Jurkat, Clone E6-1 (cell line): Measurements from ENCODE around the gene FFAR2.
"Not testable (repeated sequence)": the region's sequence is repeated elsewhere in the genome, so short reads cannot be mapped to it uniquely, and the experiment has no call there.

Experiments
- DNase-seq: peaks from one replicate; pipeline ENCODE4 v3.0.0-alpha.2; 2011; ENCODE audit warnings: low read depth, low spot score
- H3K4me3 ChIP-seq: 2 replicates; pipeline ENCODE4 v1.5.1; 2011; ENCODE audit warnings: mild to moderate bottlenecking, low read length, control low read depth, moderate library complexity

Gene FFAR2

GRCh38 chr19:35445826-35446593 lies 2.0 kb upstream of the FFAR2 start:
- no peak overlapping the region for H3K4me3 ChIP-seq
- no peak for DNase-seq

GRCh38 chr19:35449359-35450043 lies 1.4 kb downstream of the FFAR2 start:
- no peak overlapping the region for H3K4me3 ChIP-seq
- DNase-seq, result no peak

GRCh38 chr19:35451338-35452096 lies 3.5 kb downstream of the FFAR2 start:
- DNase-seq, result peak; percentile 69

GRCh38 chr19:35454663-35455062 lies 6.6 kb downstream of the FFAR2 start:
- H3K4me3 ChIP-seq, result no peak overlapping the region
- no peak for DNase-seq

More at GRCh38 chr19:35451338-35452096, 3.5 kb downstream of the FFAR2 start:
- no peak overlapping the region for H3K4me3 ChIP-seq

- no peak overlapping the region for H3K4me3 ChIP-seq
- no peak for DNase-seq
Observed at GRCh38 chr19:35455616-35456201, 7.7 kb downstream of the FFAR2 start.

- no peak overlapping the region for H3K4me3 ChIP-seq
- no peak for DNase-seq
Observed at GRCh38 chr19:35457173-35457572, 9.1 kb downstream of the FFAR2 start.

- no peak overlapping the region for H3K4me3 ChIP-seq
- DNase-seq, result no peak
Observed at GRCh38 chr19:35458192-35458591, 10.1 kb downstream of the FFAR2 start.

GRCh38 chr19:35458731-35459391 lies 10.8 kb downstream of the FFAR2 start:
- no peak overlapping the region for H3K4me3 ChIP-seq
- DNase-seq, result no peak

- DNase-seq, result no peak
- no peak overlapping the region for H3K4me3 ChIP-seq
Observed at GRCh38 chr19:35459414-35460082, 11.5 kb downstream of the FFAR2 start.

GRCh38 chr19:35460608-35461007 lies 12.6 kb downstream of the FFAR2 start:
- DNase-seq, result no peak
- H3K4me3 ChIP-seq, result no peak overlapping the region

GRCh38 chr19:35461060-35461459 lies 13.0 kb downstream of the FFAR2 start:
- no peak for DNase-seq
- no peak overlapping the region for H3K4me3 ChIP-seq

GRCh38 chr19:35461788-35462187 lies 13.7 kb downstream of the FFAR2 start:
- not testable (repeated sequence) for DNase-seq, H3K4me3 ChIP-seq

GRCh38 chr19:35462476-35462953 lies 14.5 kb downstream of the FFAR2 start:
- peak overlapping the region; percentile 37 for H3K4me3 ChIP-seq
- peak; percentile 95 for DNase-seq

GRCh38 chr19:35462956-35463355 lies 14.9 kb downstream of the FFAR2 start:
- not testable (repeated sequence) for H3K4me3 ChIP-seq, DNase-seq

GRCh38 chr19:35466259-35466658 lies 18.2 kb downstream of the FFAR2 start:
- no peak overlapping the region for H3K4me3 ChIP-seq

GRCh38 chr19:35468637-35469036 lies 20.6 kb downstream of the FFAR2 start:
- H3K4me3 ChIP-seq, result no peak overlapping the region
- DNase-seq, result peak; percentile 46

More at GRCh38 chr19:35466259-35466658, 18.2 kb downstream of the FFAR2 start:
- no peak for DNase-seq

GRCh38 chr19:35470128-35470527 lies 22.1 kb downstream of the FFAR2 start:
- H3K4me3 ChIP-seq, result no peak overlapping the region
- no peak for DNase-seq

- DNase-seq, H3K4me3 ChIP-seq: not testable (repeated sequence)
Observed at GRCh38 chr19:35471075-35471474, 23.0 kb downstream of the FFAR2 start.
